A673 (cell line): ENCODE results near the gene IPP.

Experiments
- EZH2 ChIP-seq: fragments of 200-600 bp; sonication (generic); IDR thresholded peaks from 2 replicates; pipeline ENCODE4 v1.6.1; 2017; ENCODE audit warnings: borderline replicate concordance, low read depth, mild to moderate bottlenecking, mixed read lengths, antibody characterized with exemption, low read length; ENCODE audit not compliant: poor library complexity, severe bottlenecking
- TF ChIP-seq, protein P1 (sequence below): fragments of 300-800, 200-600 bp; sonication (generic); conservative IDR thresholded peaks from 2 replicates; pipeline ENCODE4 v1.5.1; 2017; ENCODE audit warnings: low read depth, mild to moderate bottlenecking, antibody characterized with exemption, low read length, moderate library complexity, mixed read lengths

GRCh38 chr1:45684402-45684801 lies 66.1 kb downstream of the IPP start:
- TF ChIP-seq, protein P1, sequence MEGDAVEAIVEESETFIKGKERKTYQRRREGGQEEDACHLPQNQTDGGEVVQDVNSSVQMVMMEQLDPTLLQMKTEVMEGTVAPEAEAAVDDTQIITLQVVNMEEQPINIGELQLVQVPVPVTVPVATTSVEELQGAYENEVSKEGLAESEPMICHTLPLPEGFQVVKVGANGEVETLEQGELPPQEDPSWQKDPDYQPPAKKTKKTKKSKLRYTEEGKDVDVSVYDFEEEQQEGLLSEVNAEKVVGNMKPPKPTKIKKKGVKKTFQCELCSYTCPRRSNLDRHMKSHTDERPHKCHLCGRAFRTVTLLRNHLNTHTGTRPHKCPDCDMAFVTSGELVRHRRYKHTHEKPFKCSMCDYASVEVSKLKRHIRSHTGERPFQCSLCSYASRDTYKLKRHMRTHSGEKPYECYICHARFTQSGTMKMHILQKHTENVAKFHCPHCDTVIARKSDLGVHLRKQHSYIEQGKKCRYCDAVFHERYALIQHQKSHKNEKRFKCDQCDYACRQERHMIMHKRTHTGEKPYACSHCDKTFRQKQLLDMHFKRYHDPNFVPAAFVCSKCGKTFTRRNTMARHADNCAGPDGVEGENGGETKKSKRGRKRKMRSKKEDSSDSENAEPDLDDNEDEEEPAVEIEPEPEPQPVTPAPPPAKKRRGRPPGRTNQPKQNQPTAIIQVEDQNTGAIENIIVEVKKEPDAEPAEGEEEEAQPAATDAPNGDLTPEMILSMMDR: no peak
- no peak for TF ChIP-seq EZH2
